Gastroesophageal sphincter (tissue), 4 donors: Measurements from ENCODE around the gene NGEF. TPM values are rescaled to one million over a fixed set of nuclear protein-coding genes. Genes with fewer than 3 reads are reported as not detected.

Experiments
- ATAC-seq: fragments of 150-250 bp; one replicate; pipeline ENCODE4 v1.9.1; 2016; ENCODE audit warnings: mild to moderate bottlenecking, moderate library complexity
- H3K27ac ChIP-seq, 4 donors: fragments of 200-600 bp; sonication (generic) in 3 of 4; 1 replicate in 3 of 4; 2 replicates in 1 of 4; pipeline ENCODE4 v1.5.1; 2016 to 2019
- H3K27me3 ChIP-seq: fragments of 200-600 bp; sonication (generic); one replicate; pipeline ENCODE4 v1.5.1; 2019
- H3K36me3 ChIP-seq, 2 donors: fragments of 200-600 bp; sonication (generic); one replicate each; pipeline ENCODE4 v1.5.1; 2019; ENCODE audit warnings: control low read depth in 1 of 2
- H3K4me1 ChIP-seq, 3 donors: fragments of 200-600 bp; sonication (generic); 1 replicate in 2 of 3; 2 replicates in 1 of 3; pipeline ENCODE4 v1.5.1; 2016 to 2019; ENCODE audit warnings: control low read depth in 2 of 3
- H3K4me3 ChIP-seq, 2 donors: fragments of 200-600 bp; sonication (generic); one replicate each; pipeline ENCODE4 v1.5.1; 2019; ENCODE audit warnings: mild to moderate bottlenecking in 1 of 2, moderate library complexity in 1 of 2
- H3K9me3 ChIP-seq, 3 donors: fragments of 200-600 bp; sonication (generic); one replicate each; pipeline ENCODE4 v1.5.1; 2017 to 2019; ENCODE audit warnings: control low read depth in 2 of 3
- CTCF ChIP-seq, 4 experiments: fragments of 200-600 bp in 2 of 4; fragments of 450-650 bp in 2 of 4; sonication (generic) in 1 of 4; IDR thresholded peaks; one replicate each; pipeline ENCODE4 v1.5.1; 2017 to 2019; ENCODE audit warnings: antibody characterized with exemption in 4 of 4, mild to moderate bottlenecking in 2 of 4, moderate library complexity in 2 of 4
- EP300 ChIP-seq: sonication (generic); formaldehyde crosslinking; IDR thresholded peaks from one replicate; pipeline ENCODE4 v1.6.1; 2017; ENCODE audit warnings: antibody characterized with exemption, mild to moderate bottlenecking
- POLR2A ChIP-seq, 2 donors: fragments of 450-650 bp; IDR thresholded peaks; one replicate each; pipeline ENCODE4 v1.6.1; 2017; ENCODE audit warnings: antibody characterized with exemption in 2 of 2, mild to moderate bottlenecking in 2 of 2, moderate library complexity in 1 of 2
- POLR2AphosphoS5 ChIP-seq: sonication (generic); formaldehyde crosslinking; IDR thresholded peaks from one replicate; pipeline ENCODE4 v1.6.1; 2017; ENCODE audit warnings: antibody characterized with exemption
- WGBS, 2 donors: methylation state at CpG; one replicate each; pipeline ENCODE4 v1.1.5; 2018; ENCODE audit warnings: low coverage in 1 of 2; 5-methylcytosine and 5-hydroxymethylcytosine counted together
- total RNA-seq, 4 donors: library from RNA; depleted of rRNA; stranded (reverse); fragments of >200 nt; gene quantifications; one replicate each; pipeline ENCODE4 v1.1.0, GENCODE V29; 2016

Gene NGEF
- total RNA-seq, 4 donors from 2014 or later, result 0.40 to 0.49 (median 0.46) TPM; not detected in 1

GRCh38 chr2:233044974-233045605 is 32.0 kb upstream of the NGEF start:
- ATAC-seq, result no peak
- WGBS, 2 donors, result 73 to 79% methylated on average over 2 to 4 of the region's 9 CpGs
- H3K4me3 ChIP-seq, result no peak overlapping the region

GRCh38 chr2:233042549-233042948 is 29.5 kb upstream of the NGEF start:
- TF ChIP-seq EP300, result no peak
- TF ChIP-seq POLR2AphosphoS5, result no peak
- no peak for TF ChIP-seq CTCF (IDR thresholded peaks at IDR 0.05)
- TF ChIP-seq POLR2A (IDR thresholded peaks at IDR 0.05), result no peak
- Histone ChIP-seq H3K36me3 (no peaks in the 10 kb centered on the region), H3K4me3 (no peak overlapping the region), H3K27ac (no peak overlapping the region), H3K27me3 (peaks cover 28% of the 10 kb centered on the region), H3K9me3 (no peaks in the 10 kb centered on the region), H3K4me1 (no peaks in the 10 kb centered on the region)
- 84 to 91% methylated on average over 8 to 9 of the region's 9 CpGs for WGBS, 2 donors
- no peak for ATAC-seq

More at GRCh38 chr2:233044974-233045605, 32.0 kb upstream of the NGEF start:
- TF ChIP-seq POLR2A (IDR thresholded peaks at IDR 0.05), result no peak
- TF ChIP-seq CTCF (IDR thresholded peaks at IDR 0.05), result no peak
- TF ChIP-seq POLR2AphosphoS5, result no peak
- TF ChIP-seq EP300, result no peak
- Histone ChIP-seq H3K36me3 (no peaks in the 10 kb centered on the region), H3K4me1 (no peaks in the 10 kb centered on the region), H3K27me3 (peaks cover 40% of the 10 kb centered on the region), H3K9me3 (no peaks in the 10 kb centered on the region), H3K27ac (no peak overlapping the region)

GRCh38 chr2:233041722-233042323 is 28.8 kb upstream of the NGEF start:
- WGBS, 2 donors, result 78% methylated on average over 8 of the region's 10 CpGs; no CpG with 5 or more reads in 1 of the 2 donors

GRCh38 chr2:233040571-233040970 is 27.5 kb upstream of the NGEF start:
- TF ChIP-seq POLR2A (IDR thresholded peaks at IDR 0.05), result no peak
- no peak for TF ChIP-seq EP300
- TF ChIP-seq CTCF (IDR thresholded peaks at IDR 0.05), result no peak
- TF ChIP-seq POLR2AphosphoS5, result no peak
- Histone ChIP-seq H3K4me3 (no peak overlapping the region), H3K27me3 (peaks cover 18% of the 10 kb centered on the region), H3K9me3 (no peaks in the 10 kb centered on the region), H3K36me3 (no peaks in the 10 kb centered on the region), H3K4me1 (no peaks in the 10 kb centered on the region), H3K27ac (no peak overlapping the region)
- WGBS, 2 donors, result 81 to 94% methylated on average over 3 of the region's 4 CpGs
- ATAC-seq, result no peak

More at GRCh38 chr2:233041722-233042323, 28.8 kb upstream of the NGEF start:
- no peaks in the 10 kb centered on the region for H3K4me1 ChIP-seq
- TF ChIP-seq POLR2AphosphoS5 (no peak), CTCF (IDR thresholded peaks at IDR 0.05) (no peak), POLR2A (IDR thresholded peaks at IDR 0.05) (no peak), EP300 (no peak)
- no peaks in the 10 kb centered on the region for H3K36me3 ChIP-seq
- H3K27me3 ChIP-seq, result peaks cover 23% of the 10 kb centered on the region
- H3K9me3 ChIP-seq, result no peaks in the 10 kb centered on the region
- no peak overlapping the region for H3K27ac ChIP-seq
- no peak for ATAC-seq
- H3K4me3 ChIP-seq, result no peak overlapping the region
